Ectodermal cell (in vitro differentiated cells): ENCODE results near the gene OR2L8.
"Not testable (repeated sequence)": the region's sequence is repeated elsewhere in the genome, so short reads cannot be mapped to it uniquely, and the experiment has no call there.

Experiments
- H3K27ac ChIP-seq: 2 replicates; pipeline ENCODE4 v1.7.0; 2013; ENCODE audit warnings: mild to moderate bottlenecking, low read depth, low read length; ENCODE audit not compliant: insufficient read depth, poor library complexity, severe bottlenecking
- H3K27me3 ChIP-seq: 2 replicates; pipeline ENCODE4 v1.7.0; 2013; ENCODE audit warnings: mild to moderate bottlenecking, low read length; ENCODE audit not compliant: insufficient read depth, control insufficient read depth, poor library complexity, severe bottlenecking
- H3K36me3 ChIP-seq: one replicate; pipeline ENCODE4 v1.7.0; 2013; ENCODE audit warnings: low read length; ENCODE audit not compliant: control insufficient read depth, insufficient read depth
- H3K4me1 ChIP-seq: one replicate; pipeline ENCODE4 v1.7.0; 2013; ENCODE audit warnings: low read length; ENCODE audit not compliant: control insufficient read depth, insufficient read depth
- H3K4me3 ChIP-seq: 2 replicates; pipeline ENCODE4 v1.7.0; 2013; ENCODE audit warnings: low read depth, low read length, control low read depth; ENCODE audit not compliant: insufficient read depth
- H3K9me3 ChIP-seq: 2 replicates; pipeline ENCODE4 v1.7.0; 2013; ENCODE audit warnings: mild to moderate bottlenecking, low read length, moderate library complexity; ENCODE audit not compliant: control insufficient read depth
- WGBS, 2 experiments: methylation state at CpG; one replicate each; pipeline ENCODE4 v1.1.7; 2013; ENCODE audit warnings: missing lambda C conversion rate in 2 of 2; 5-methylcytosine and 5-hydroxymethylcytosine counted together

The OR2L8 gene

GRCh38 chr1:247924868-247925267 is 23.8 kb upstream of the OR2L8 start, which contains the start of gene OR2AJ1:
Gene OR2AJ1, plus strand, starts transcription at chr1:247924889. Its CDS starts 8,880 bp downstream, at chr1:247933769.
- 92 to 94% methylated on average over 9 of the region's 9 CpGs for WGBS, 2 experiments
- Histone ChIP-seq H3K4me1 (no peaks in the 10 kb centered on the region), H3K36me3 (no peaks in the 10 kb centered on the region), H3K27ac (no peak within 1 kb of the TSS), H3K9me3 (peaks cover 3% of the 10 kb centered on the region), H3K4me3 (no peak within 1 kb of the TSS), H3K27me3 (no peaks in the 10 kb centered on the region)

- H3K27me3 ChIP-seq = no peaks in the 10 kb centered on the region
- H3K4me3 ChIP-seq = no peak overlapping the region
- H3K36me3 ChIP-seq = no peaks in the 10 kb centered on the region
- H3K27ac ChIP-seq = no peak overlapping the region
- 91 to 93% methylated on average over 8 of the region's 8 CpGs for WGBS, 2 experiments
- H3K9me3 ChIP-seq = peaks cover 10% of the 10 kb centered on the region
- no peaks in the 10 kb centered on the region for H3K4me1 ChIP-seq
Observed at GRCh38 chr1:247933989-247934388, 14.7 kb upstream of the OR2L8 start.

- Histone ChIP-seq H3K4me3 (no peak overlapping the region), H3K27ac (no peak overlapping the region), H3K27me3 (no peaks in the 10 kb centered on the region), H3K36me3 (no peaks in the 10 kb centered on the region), H3K9me3 (peaks cover 3% of the 10 kb centered on the region), H3K4me1 (no peaks in the 10 kb centered on the region)
- WGBS, 2 experiments = 84 to 85% methylated on average over 9 of the region's 9 CpGs
Observed at GRCh38 chr1:247935781-247936180, 12.9 kb upstream of the OR2L8 start.

- Histone ChIP-seq H3K36me3 (no peaks in the 10 kb centered on the region), H3K9me3 (peaks cover 3% of the 10 kb centered on the region), H3K27me3 (no peaks in the 10 kb centered on the region), H3K4me1 (no peaks in the 10 kb centered on the region), H3K4me3 (no peak overlapping the region), H3K27ac (no peak overlapping the region)
- 89 to 91% methylated on average over 18 of the region's 18 CpGs for WGBS, 2 experiments
Observed at GRCh38 chr1:247936415-247936814, 12.2 kb upstream of the OR2L8 start.

GRCh38 chr1:247936965-247937734 is 11.5 kb upstream of the OR2L8 start:
- H3K9me3 ChIP-seq, H3K27ac ChIP-seq, H3K4me1 ChIP-seq, H3K27me3 ChIP-seq, H3K36me3 ChIP-seq: not testable (repeated sequence)
- 64 to 65% methylated on average over 42 to 44 of the region's 44 CpGs for WGBS, 2 experiments
- peak overlapping the region; percentile 13 for H3K4me3 ChIP-seq

GRCh38 chr1:247942624-247943023 is 6.0 kb upstream of the OR2L8 start:
- WGBS, 2 experiments = 73 to 80% methylated on average over 6 of the region's 6 CpGs
- H3K4me3 ChIP-seq = no peak overlapping the region
- peaks cover 7% of the 10 kb centered on the region for H3K9me3 ChIP-seq
- no peaks in the 10 kb centered on the region for H3K4me1 ChIP-seq
- H3K36me3 ChIP-seq = no peaks in the 10 kb centered on the region
- H3K27ac ChIP-seq = no peak overlapping the region
- no peaks in the 10 kb centered on the region for H3K27me3 ChIP-seq

- no peaks in the 10 kb centered on the region for H3K36me3 ChIP-seq
- H3K27me3 ChIP-seq = no peaks in the 10 kb centered on the region
- WGBS, 2 experiments = 80 to 82% methylated on average over 1 of the region's 1 CpG
- H3K4me1 ChIP-seq = no peaks in the 10 kb centered on the region
- no peak overlapping the region for H3K4me3 ChIP-seq
- H3K27ac ChIP-seq = no peak overlapping the region
- peaks cover 5% of the 10 kb centered on the region for H3K9me3 ChIP-seq
Observed at GRCh38 chr1:247953408-247953807, 4.8 kb downstream of the OR2L8 start.

- Histone ChIP-seq H3K4me1 (no peaks in the 10 kb centered on the region), H3K27me3 (no peaks in the 10 kb centered on the region), H3K27ac (no peak overlapping the region), H3K4me3 (no peak overlapping the region), H3K36me3 (no peaks in the 10 kb centered on the region), H3K9me3 (peaks cover 3% of the 10 kb centered on the region)
- 24 to 35% methylated on average over 3 of the region's 3 CpGs for WGBS, 2 experiments
Observed at GRCh38 chr1:247961791-247962190, 13.1 kb downstream of the OR2L8 start.

- peaks cover 3% of the 10 kb centered on the region for H3K9me3 ChIP-seq
- no peaks in the 10 kb centered on the region for H3K4me1 ChIP-seq
- H3K27me3 ChIP-seq = no peaks in the 10 kb centered on the region
- H3K27ac ChIP-seq = no peak overlapping the region
- no peaks in the 10 kb centered on the region for H3K36me3 ChIP-seq
- 72 to 73% methylated on average over 4 of the region's 4 CpGs for WGBS, 2 experiments
- H3K4me3 ChIP-seq = no peak overlapping the region
Observed at GRCh38 chr1:247962911-247963588, 14.4 kb downstream of the OR2L8 start.

GRCh38 chr1:247964933-247965332 is 16.3 kb downstream of the OR2L8 start, which contains the start of gene OR2AK2:
Gene OR2AK2, plus strand, starts transcription at chr1:247965233. Its CDS starts 144 bp downstream, at chr1:247965377.
- Histone ChIP-seq H3K27ac (no peak within 1 kb of the TSS), H3K27me3 (no peaks in the 10 kb centered on the region), H3K4me3 (no peak within 1 kb of the TSS), H3K36me3 (no peaks in the 10 kb centered on the region), H3K4me1 (no peaks in the 10 kb centered on the region), H3K9me3 (peaks cover 3% of the 10 kb centered on the region)
- 83 to 90% methylated on average over 1 of the region's 2 CpGs for WGBS, 2 experiments
